K562 (cell line): ENCODE results near the gene EFCAB8. TPM values are rescaled to one million over a fixed set of nuclear protein-coding genes. Genes with fewer than 3 reads are reported as not detected.

ENCODE experiments used
- ATAC-seq: fragments of 200-7000 bp; cut with Tn5 transposase; 3 replicates; pipeline ENCODE4 v1.9.1; 2020; ENCODE audit warnings: moderate library complexity
- BruUV-seq: library from RNA; stranded (reverse); fragments of 400-500 nt; replicated peaks from 2 replicates; lab custom pipeline; 2021; lab: Mats Ljungman, UMichigan
- CTCF ChIA-PET: fragments of 300-600 bp; formaldehyde crosslinking; extraction: SDS; loops from one replicate; lab custom pipeline; 2021; ENCODE audit warnings: low intra/inter-chr PET ratio; lab: Yijun Ruan, JAX
- POLR2A ChIA-PET: fragments of 300-600, 350-650 bp; sonication (Branson Sonifier 250); formaldehyde crosslinking; extraction: SDS; loops from one replicate; lab custom pipeline; 2021; ENCODE audit warnings: antibody characterized with exemption, inconsistent platforms; lab: Yijun Ruan, JAX
- DNase-seq, 4 experiments: peaks; one replicate each; pipeline versions ENCODE4 v3.0.0 to v3.0.0-alpha.2; 2011 to 2018; ENCODE audit warnings: low spot score in 3 of 4, mixed read lengths in 3 of 4; ENCODE audit errors: extremely low read depth in 1 of 4
- FAIRE-seq: peaks from 2 replicates; lab custom pipeline; 2011; peaks lifted over from hg19 to GRCh38; lab: Jason Lieb, UNC
- H2AFZ ChIP-seq: 2 replicates; pipeline ENCODE4 v1.6.0; 2011; ENCODE audit warnings: low read depth, low read length, control low read depth, inconsistent platforms
- H3K27ac ChIP-seq: fragments of 200-600 bp; 3 replicates; pipeline ENCODE4 v1.8.0; 2011; ENCODE audit warnings: low read depth, mild to moderate bottlenecking, control low read depth, inconsistent platforms, low read length, moderate library complexity, mixed read lengths; ENCODE audit errors: extremely low read depth
- H3K27me3 ChIP-seq, 2 experiments: fragments of 300-600 bp in 1 of 2; 2 replicates in 1 of 2; 3 replicates in 1 of 2; pipeline versions ENCODE4 v1.6.0 to v1.8.0; 2011; ENCODE audit warnings: inconsistent platforms in 2 of 2, low read length in 2 of 2, mild to moderate bottlenecking in 1 of 2, mixed read lengths in 1 of 2, moderate library complexity in 1 of 2; ENCODE audit not compliant: control insufficient read depth in 2 of 2, insufficient read depth in 2 of 2
- H3K36me3 ChIP-seq: fragments of 300-600 bp; 3 replicates; pipeline ENCODE4 v1.8.0; 2011; ENCODE audit warnings: mild to moderate bottlenecking, low read length, inconsistent platforms; ENCODE audit not compliant: control insufficient read depth, insufficient read depth
- H3K4me1 ChIP-seq, 2 experiments: fragments of 200-600 bp in 1 of 2; replicated peaks in 1 of 2; 2 replicates in 1 of 2; 3 replicates in 1 of 2; pipeline versions ENCODE4 v1.5.1 to v1.8.0; 2011; ENCODE audit warnings: inconsistent platforms in 2 of 2, low read length in 2 of 2, mild to moderate bottlenecking in 1 of 2, mixed read lengths in 1 of 2, moderate library complexity in 1 of 2; ENCODE audit not compliant: control insufficient read depth in 2 of 2, insufficient read depth in 2 of 2
- H3K4me2 ChIP-seq: 2 replicates; pipeline ENCODE4 v1.6.1; 2011; ENCODE audit warnings: low read length, control low read depth, inconsistent platforms, mixed read lengths; ENCODE audit not compliant: insufficient read depth
- H3K4me3 ChIP-seq: fragments of 200-600 bp; sonication (generic), shearing (Covaris generic); 2 replicates; pipeline ENCODE4 v1.5.1; 2016; ENCODE audit warnings: control low read depth, inconsistent platforms
- H3K79me2 ChIP-seq: fragments of 200-600 bp; 3 replicates; pipeline ENCODE4 v1.8.0; 2011; ENCODE audit warnings: low read length, inconsistent platforms; ENCODE audit not compliant: control insufficient read depth, insufficient read depth
- H3K9ac ChIP-seq, 2 experiments: 2 replicates each; pipeline versions ENCODE4 v1.6.0 to v1.6.1; 2011; ENCODE audit warnings: low read depth in 2 of 2, low read length in 2 of 2, control low read depth in 1 of 2, inconsistent platforms in 1 of 2, mild to moderate bottlenecking in 1 of 2, mixed read lengths in 1 of 2; ENCODE audit not compliant: insufficient read depth in 1 of 2
- H3K9me1 ChIP-seq: one replicate; pipeline ENCODE4 v1.6.0; 2011; ENCODE audit warnings: inconsistent platforms, mild to moderate bottlenecking, low read length, moderate library complexity; ENCODE audit not compliant: control insufficient read depth, insufficient read depth
- H3K9me3 ChIP-seq: replicated peaks from 2 replicates; pipeline ENCODE4 v1.5.1; 2011; ENCODE audit warnings: low read depth, low read length, inconsistent platforms; ENCODE audit not compliant: control insufficient read depth, insufficient read depth
- H4K20me1 ChIP-seq: replicated peaks from 2 replicates; pipeline ENCODE4 v1.6.1; 2011; ENCODE audit warnings: low read length, inconsistent platforms, mixed read lengths; ENCODE audit not compliant: control insufficient read depth, insufficient read depth
- CREBBP ChIP-seq: IDR thresholded peaks from one replicate; pipeline ENCODE4 v1.6.1; 2012; ENCODE audit warnings: low read depth, mild to moderate bottlenecking, control low read depth, inconsistent platforms, low read length
- GABPA ChIP-seq: fragments of 200-800 bp; sonication (Bioruptor generic); conservative IDR thresholded peaks from 2 replicates; pipeline ENCODE4 v1.6.1; 2016; ENCODE audit warnings: low read depth, missing genetic modification characterization, missing compliant biosample characterization
- WGBS: fragments of 100-300 bp; shearing (Covaris generic); methylation state at CpG from one replicate; pipeline ENCODE4 v1.1.6; 2016; ENCODE audit warnings: low coverage, mixed read lengths; ENCODE audit not compliant: insufficient coverage; ENCODE audit errors: missing lambda C conversion rate; 5-methylcytosine and 5-hydroxymethylcytosine counted together
- in situ Hi-C: fragments of 300-500 bp; cut with MboI; formaldehyde crosslinking; loops from 4 replicates; pipeline ENCODE4 v1.15.0; 2018; ENCODE audit warnings: inconsistent platforms, mixed read lengths
- intact Hi-C: fragments of 100-400 bp; cut with micrococcal nuclease; formaldehyde crosslinking; loops from 2 replicates; pipeline ENCODE4 v1.14.2; 2022
- polyA plus RNA-seq, 8 experiments: library from polyadenylated mRNA; depleted of rRNA in 4 of 8; stranded (reverse) in 5 of 8; unstranded in 3 of 8; fragments of >200 nt; fragmentation: Nextera tagmentation in 2 of 8; fragmentation: Illumina TruSeq in 1 of 8; extraction: Ambion mirVana in 2 of 8; extraction: Trizol in 1 of 8; gene quantifications; 2 replicates each; pipeline versions ENCODE4 v1.2.1 to v1.2.3, GENCODE V29; 2011 to 2014; ENCODE audit warnings: inconsistent platforms in 1 of 8, missing spikeins in 1 of 8
- total RNA-seq, 7 experiments: library from RNA; depleted of rRNA in 6 of 7; stranded (reverse); fragments of >200 nt in 6 of 7; fragmentation: Illumina TruSeq in 2 of 7; extraction: Trizol in 2 of 7; gene quantifications; 2 replicates each; pipeline versions ENCODE4 v1.2.1 to v1.2.3, GENCODE V29; 2011 to 2021; ENCODE audit warnings: low replicate concordance in 1 of 7
- TF ChIP-seq, protein P1 (sequence below): sonication (generic); formaldehyde crosslinking; IDR thresholded peaks from 2 replicates; pipeline ENCODE4 v1.4.0; 2020; ENCODE audit warnings: mild to moderate bottlenecking, missing genetic modification reagents
- TF ChIP-seq, protein P2 (sequence below): fragments of 450-650 bp; IDR thresholded peaks from 2 replicates; pipeline ENCODE4 v1.6.1; 2018; ENCODE audit not compliant: partially characterized antibody

The EFCAB8 gene
- total and polyA plus RNA-seq, 9 of the 15 experiments (the other 6 are each of a cell fraction or from before 2014, with no cell fraction given): 0.03 to 0.18 (median 0.11) TPM; not detected in 6

DNA sequence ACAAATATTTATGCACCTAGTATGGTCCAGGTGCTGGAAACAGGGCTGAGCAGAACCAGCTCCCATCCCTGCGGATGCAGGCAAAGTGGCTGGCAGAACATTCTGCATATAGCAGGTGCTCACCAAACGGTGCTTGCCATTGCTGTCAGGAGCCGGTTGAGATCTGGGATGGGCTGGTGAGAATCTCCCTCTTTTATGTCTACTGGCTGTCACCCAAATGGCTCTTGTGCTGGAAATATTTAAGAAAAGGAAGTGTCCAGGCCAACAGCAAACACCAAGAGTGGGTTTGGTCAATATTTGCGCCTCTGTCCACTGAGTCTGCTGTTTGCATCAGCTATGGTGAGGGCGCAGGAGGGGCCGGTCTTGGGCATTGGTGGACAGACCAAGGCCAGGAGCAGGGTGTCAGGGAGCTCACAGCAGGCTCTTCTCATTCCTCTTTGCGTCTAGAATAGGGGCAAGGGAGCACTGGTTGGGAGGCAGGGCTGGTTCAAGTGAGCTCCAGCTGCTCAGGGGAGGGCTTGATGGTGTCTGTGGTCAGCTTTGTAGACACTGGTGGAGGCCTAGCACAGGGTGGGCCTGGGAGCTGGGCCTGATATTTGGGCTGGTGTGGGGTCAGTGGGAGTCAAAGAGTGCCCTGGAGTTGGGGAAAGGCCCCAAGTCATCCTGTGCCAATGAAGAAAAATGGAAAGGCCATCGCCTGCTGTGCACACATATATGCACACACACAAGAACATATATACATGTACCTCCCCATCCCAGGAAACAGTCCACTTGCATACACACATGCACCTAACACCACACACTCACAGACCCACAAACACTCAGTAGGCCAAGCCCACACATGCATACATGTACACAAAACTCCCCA, 147.4 kb downstream of the EFCAB8 start (continued):
- TF ChIP-seq GABPA (tag): no peak

DNA sequence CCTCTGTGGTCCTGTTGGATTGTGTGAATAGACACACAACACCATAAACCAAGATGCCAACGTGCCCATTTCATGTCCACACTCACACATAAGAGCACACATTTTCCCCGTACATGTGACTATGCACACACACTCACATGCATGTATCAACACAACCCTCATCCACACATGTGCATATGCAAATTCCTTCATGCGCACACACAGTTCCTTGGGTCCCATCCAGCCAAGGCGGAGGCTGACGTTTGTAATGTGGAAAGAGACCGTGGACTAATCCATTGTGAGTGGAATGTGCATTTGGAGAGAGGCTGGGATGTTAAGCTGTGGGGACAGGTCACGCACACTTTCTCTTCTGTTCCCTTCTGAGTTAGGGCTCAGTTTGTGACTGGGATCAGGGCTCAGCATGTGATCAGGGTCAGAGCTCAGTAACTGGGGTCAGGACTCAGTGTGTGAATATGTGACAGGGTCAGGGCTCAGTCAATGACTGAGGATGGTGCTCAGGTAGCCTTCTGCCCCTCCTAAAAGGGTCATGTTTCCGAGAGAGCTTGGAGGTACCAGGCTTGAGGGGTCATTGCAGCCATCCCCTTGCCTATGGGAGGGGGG, 148.2 kb downstream of the EFCAB8 start:
- H3K4me2 ChIP-seq: no peak overlapping the region
- H3K9ac ChIP-seq: no peak overlapping the region
- peaks cover 5 to 46% of the 10 kb centered on the region in 2 experiments; a peak in 3 of 5 replicates for H3K27me3 ChIP-seq
- no peak overlapping the region for H2AFZ ChIP-seq
- no peaks in the 10 kb centered on the region; a peak in 1 of 5 replicates for H3K4me1 ChIP-seq
- no TSS peak for BruUV-seq
- POLR2A ChIA-PET: interaction anchor here (0.7 to 1.0 kb wide), 2 partner anchors 11 to 279 kb away, joined by 3 read pairs; no protein-coding TSS in a partner anchor
- CTCF ChIA-PET: no interaction called here
- intact Hi-C loops (no loop called here), in situ Hi-C loops (no loop called here)
- H3K27ac ChIP-seq: no peak overlapping the region
- no peaks in the 10 kb centered on the region for H3K36me3 ChIP-seq
- FAIRE-seq: no peak
- no peak for DNase-seq
- TF ChIP-seq, protein P1, sequence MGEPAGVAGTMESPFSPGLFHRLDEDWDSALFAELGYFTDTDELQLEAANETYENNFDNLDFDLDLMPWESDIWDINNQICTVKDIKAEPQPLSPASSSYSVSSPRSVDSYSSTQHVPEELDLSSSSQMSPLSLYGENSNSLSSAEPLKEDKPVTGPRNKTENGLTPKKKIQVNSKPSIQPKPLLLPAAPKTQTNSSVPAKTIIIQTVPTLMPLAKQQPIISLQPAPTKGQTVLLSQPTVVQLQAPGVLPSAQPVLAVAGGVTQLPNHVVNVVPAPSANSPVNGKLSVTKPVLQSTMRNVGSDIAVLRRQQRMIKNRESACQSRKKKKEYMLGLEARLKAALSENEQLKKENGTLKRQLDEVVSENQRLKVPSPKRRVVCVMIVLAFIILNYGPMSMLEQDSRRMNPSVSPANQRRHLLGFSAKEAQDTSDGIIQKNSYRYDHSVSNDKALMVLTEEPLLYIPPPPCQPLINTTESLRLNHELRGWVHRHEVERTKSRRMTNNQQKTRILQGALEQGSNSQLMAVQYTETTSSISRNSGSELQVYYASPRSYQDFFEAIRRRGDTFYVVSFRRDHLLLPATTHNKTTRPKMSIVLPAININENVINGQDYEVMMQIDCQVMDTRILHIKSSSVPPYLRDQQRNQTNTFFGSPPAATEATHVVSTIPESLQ (CRISPR knock-in tag): no peak
- TF ChIP-seq, protein P2, sequence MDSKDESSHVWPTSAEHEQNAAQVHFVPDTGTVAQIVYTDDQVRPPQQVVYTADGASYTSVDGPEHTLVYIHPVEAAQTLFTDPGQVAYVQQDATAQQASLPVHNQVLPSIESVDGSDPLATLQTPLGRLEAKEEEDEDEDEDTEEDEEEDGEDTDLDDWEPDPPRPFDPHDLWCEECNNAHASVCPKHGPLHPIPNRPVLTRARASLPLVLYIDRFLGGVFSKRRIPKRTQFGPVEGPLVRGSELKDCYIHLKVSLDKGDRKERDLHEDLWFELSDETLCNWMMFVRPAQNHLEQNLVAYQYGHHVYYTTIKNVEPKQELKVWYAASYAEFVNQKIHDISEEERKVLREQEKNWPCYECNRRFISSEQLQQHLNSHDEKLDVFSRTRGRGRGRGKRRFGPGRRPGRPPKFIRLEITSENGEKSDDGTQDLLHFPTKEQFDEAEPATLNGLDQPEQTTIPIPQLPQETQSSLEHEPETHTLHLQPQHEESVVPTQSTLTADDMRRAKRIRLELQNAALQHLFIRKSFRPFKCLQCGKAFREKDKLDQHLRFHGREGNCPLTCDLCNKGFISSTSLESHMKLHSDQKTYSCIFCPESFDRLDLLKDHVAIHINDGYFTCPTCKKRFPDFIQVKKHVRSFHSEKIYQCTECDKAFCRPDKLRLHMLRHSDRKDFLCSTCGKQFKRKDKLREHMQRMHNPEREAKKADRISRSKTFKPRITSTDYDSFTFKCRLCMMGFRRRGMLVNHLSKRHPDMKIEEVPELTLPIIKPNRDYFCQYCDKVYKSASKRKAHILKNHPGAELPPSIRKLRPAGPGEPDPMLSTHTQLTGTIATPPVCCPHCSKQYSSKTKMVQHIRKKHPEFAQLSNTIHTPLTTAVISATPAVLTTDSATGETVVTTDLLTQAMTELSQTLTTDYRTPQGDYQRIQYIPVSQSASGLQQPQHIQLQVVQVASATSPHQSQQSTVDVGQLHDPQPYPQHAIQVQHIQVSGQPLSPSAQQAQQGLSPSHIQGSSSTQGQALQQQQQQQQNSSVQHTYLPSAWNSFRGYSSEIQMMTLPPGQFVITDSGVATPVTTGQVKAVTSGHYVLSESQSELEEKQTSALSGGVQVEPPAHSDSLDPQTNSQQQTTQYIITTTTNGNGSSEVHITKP: no peak
- no peak for TF ChIP-seq CREBBP
- 6% methylated on average over 8 of the region's 8 CpGs for WGBS
- H3K4me3 ChIP-seq: no peak overlapping the region
- no peaks in the 10 kb centered on the region for H3K9me1 ChIP-seq
- H4K20me1 ChIP-seq: no peaks in the 10 kb centered on the region
- H3K9me3 ChIP-seq: peaks cover 4% of the 10 kb centered on the region
- ATAC-seq: no peak
- no peaks in the 10 kb centered on the region for H3K79me2 ChIP-seq
